ENCODE measurements around the gene VCAN. TPM values are rescaled to one million over a fixed set of nuclear protein-coding genes. Genes with fewer than 3 reads are reported as not detected.

Gene VCAN
- total RNA-seq, 3 donors from 2014 or later = 31.6 to 245 (median 138) TPM

GRCh38 chr5:83503662-83504061, 32.1 kb downstream of the VCAN start:
- intact Hi-C loops (cut with DNase I; ENCODE audit: low total_unique reads) = no loop called here
- Histone ChIP-seq H3K4me1 (no peaks in the 10 kb centered on the region), H3K27ac (no peak overlapping the region), H3K4me3 (no peak overlapping the region), H3K27me3 (no peaks in the 10 kb centered on the region), H3K36me3 (no peaks in the 10 kb centered on the region), H3K9me3 (peaks cover 4 to 5% of the 10 kb centered on the region in 2 donors)
- TF ChIP-seq POLR2AphosphoS5 (IDR thresholded peaks at IDR 0.05) (no peak), POLR2A (IDR thresholded peaks at IDR 0.05) (no peak), CTCF (IDR thresholded peaks at IDR 0.05) (no peak)
- DNase-seq (ENCODE audit: low spot score in 2 of 2) = no peak

GRCh38 chr5:83507431-83507830, 35.9 kb downstream of the VCAN start:
- no peak for TF ChIP-seq POLR2A (IDR thresholded peaks at IDR 0.05)
- H3K9me3 ChIP-seq = peaks cover 4 to 5% of the 10 kb centered on the region in 2 donors
- H3K4me3 ChIP-seq = no peak overlapping the region
- no peak for DNase-seq (ENCODE audit: low spot score in 2 of 2)
- H3K27me3 ChIP-seq = no peaks in the 10 kb centered on the region
- no peaks in the 10 kb centered on the region for H3K36me3 ChIP-seq
- H3K27ac ChIP-seq = no peak overlapping the region
- no peaks in the 10 kb centered on the region for H3K4me1 ChIP-seq
- intact Hi-C loops (cut with DNase I; ENCODE audit: low total_unique reads) = no loop called here

- Histone ChIP-seq H3K27me3 (no peaks in the 10 kb centered on the region), H3K27ac (peak overlapping the region; percentile 45), H3K9me3 (peaks cover 4 to 5% of the 10 kb centered on the region in 2 donors), H3K4me1 (no peaks in the 10 kb centered on the region), H3K4me3 (no peak overlapping the region), H3K36me3 (no peaks in the 10 kb centered on the region)
- DNase-seq (ENCODE audit: low spot score in 2 of 2) = no peak
- intact Hi-C loops (cut with DNase I; ENCODE audit: low total_unique reads) = no loop called here
- no peak for TF ChIP-seq POLR2A (IDR thresholded peaks at IDR 0.05)
- no peak for TF ChIP-seq CTCF (IDR thresholded peaks at IDR 0.05)
- TF ChIP-seq POLR2AphosphoS5 (IDR thresholded peaks at IDR 0.05) = no peak
Observed at GRCh38 chr5:83509540-83509939, 38.0 kb downstream of the VCAN start.

- DNase-seq (ENCODE audit: low spot score in 2 of 2) = no peak
- Histone ChIP-seq H3K36me3 (no peaks in the 10 kb centered on the region), H3K4me1 (no peaks in the 10 kb centered on the region), H3K27ac (peak overlapping the region in 1 of 2 donors; percentile 45), H3K4me3 (no peak overlapping the region), H3K9me3 (peaks cover 3 to 5% of the 10 kb centered on the region in 2 donors), H3K27me3 (no peaks in the 10 kb centered on the region)
- intact Hi-C loops (cut with DNase I; ENCODE audit: low total_unique reads) = no loop called here
- TF ChIP-seq POLR2A (IDR thresholded peaks at IDR 0.05) (no peak), CTCF (IDR thresholded peaks at IDR 0.05) (no peak), POLR2AphosphoS5 (IDR thresholded peaks at IDR 0.05) (no peak)
Observed at GRCh38 chr5:83510260-83510659, 38.7 kb downstream of the VCAN start.

- intact Hi-C loops (cut with DNase I; ENCODE audit: low total_unique reads) = no loop called here
- TF ChIP-seq POLR2AphosphoS5 (IDR thresholded peaks at IDR 0.05) (no peak), CTCF (IDR thresholded peaks at IDR 0.05) (no peak), POLR2A (IDR thresholded peaks at IDR 0.05) (no peak)
- H3K27ac ChIP-seq = peak overlapping the region; percentile 20 to 21
- DNase-seq (ENCODE audit: low spot score in 2 of 2) = no peak
- no peak overlapping the region for H3K4me3 ChIP-seq
- no peaks in the 10 kb centered on the region for H3K4me1 ChIP-seq
- H3K36me3 ChIP-seq = no peaks in the 10 kb centered on the region
- no peaks in the 10 kb centered on the region for H3K27me3 ChIP-seq
- H3K9me3 ChIP-seq = no peaks in the 10 kb centered on the region
Observed at GRCh38 chr5:83512061-83512745, 40.7 kb downstream of the VCAN start.
